BLaER1 treated with 17β-estradiol and CSF1 and Interleukin-3, amounts not matched to agents 10 nM and 100 nM (cell line): ENCODE data around the gene KLF7.

Experiments used
- H3K27ac ChIP-seq, 11 experiments: shearing (Covaris generic); formaldehyde crosslinking; 2 replicates each; pipeline ENCODE4 v1.8.1; 2022
- H3K27me3 ChIP-seq, 11 experiments: shearing (Covaris generic); formaldehyde crosslinking; 2 replicates each; pipeline ENCODE4 v1.8.1; 2022
- H3K36me3 ChIP-seq, 11 experiments: shearing (Covaris generic); formaldehyde crosslinking; 2 replicates each; pipeline ENCODE4 v1.8.1; 2022
- H3K4me1 ChIP-seq, 10 experiments: shearing (Covaris generic); formaldehyde crosslinking; 2 replicates each; pipeline ENCODE4 v1.8.1; 2022
- H3K4me2 ChIP-seq, 11 experiments: shearing (Covaris generic); formaldehyde crosslinking; 2 replicates each; pipeline ENCODE4 v1.8.1; 2022
- H3K4me3 ChIP-seq, 10 experiments: shearing (Covaris generic); formaldehyde crosslinking; 2 replicates each; pipeline ENCODE4 v1.8.1; 2022
- H3K9ac ChIP-seq, 11 experiments: shearing (Covaris generic); formaldehyde crosslinking; 2 replicates each; pipeline ENCODE4 v1.8.1; 2022
- H3K9me3 ChIP-seq, 11 experiments: shearing (Covaris generic); formaldehyde crosslinking; replicated peaks in 1 of 11; 2 replicates each; pipeline ENCODE4 v1.8.1; 2022
- H4K20me1 ChIP-seq, 11 experiments: shearing (Covaris generic); formaldehyde crosslinking; 2 replicates each; pipeline ENCODE4 v1.8.1; 2022
- Cebpa-rat ChIP-seq, 11 experiments: shearing (Covaris generic); IDR thresholded peaks; 2 replicates each; pipeline ENCODE4 v1.8.1; 2022

Gene KLF7

DNA sequence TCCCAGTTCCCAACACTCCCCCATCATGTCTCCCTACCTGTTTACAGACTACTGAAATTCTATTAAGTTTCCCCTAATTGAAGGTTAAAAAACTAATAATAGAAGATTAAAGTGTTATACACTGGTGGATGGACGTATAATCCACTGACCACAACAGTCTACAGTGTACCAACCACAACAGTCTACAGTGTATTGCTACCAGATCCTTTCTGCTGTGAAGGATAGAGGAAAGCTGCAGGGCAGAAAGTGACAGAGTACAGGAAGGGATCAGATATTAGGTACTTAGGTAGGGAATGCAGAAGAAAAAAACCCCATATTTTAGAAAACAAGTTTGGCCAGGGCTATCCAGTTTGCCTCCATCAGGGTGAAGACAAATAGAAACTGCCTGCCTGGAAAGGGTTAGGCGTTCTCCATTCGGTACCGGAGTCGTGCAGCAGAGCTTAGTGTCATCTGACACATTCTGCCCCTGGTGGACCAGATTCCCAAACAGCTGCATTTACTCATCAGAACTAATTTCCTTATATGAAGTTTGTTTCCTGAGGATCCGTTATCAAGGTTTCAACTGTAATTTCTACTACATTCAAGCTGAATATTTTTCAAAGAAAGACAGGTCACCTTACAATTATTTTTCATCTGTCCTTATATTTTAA, 49.9 kb downstream of the KLF7 start:
- Histone ChIP-seq H3K4me1 (peaks cover 0 to 18% (median 14%) of the 10 kb centered on the region in 10 experiments; a peak in 13 of 20 replicates), H3K4me3 (no peak overlapping the region), H3K27ac (no peak overlapping the region), H3K9ac (no peak overlapping the region), H3K9me3 (no peaks in the 10 kb centered on the region), H3K27me3 (no peaks in the 10 kb centered on the region), H3K4me2 (no peak overlapping the region), H4K20me1 (no peaks in the 10 kb centered on the region), H3K36me3 (no peaks in the 10 kb centered on the region)
- TF ChIP-seq Cebpa-rat (IDR thresholded peaks at IDR 0.05) = no peak

- Histone ChIP-seq H3K4me3 (no peak overlapping the region), H3K4me1 (peaks cover 0 to 18% (median 14%) of the 10 kb centered on the region in 10 experiments; a peak in 13 of 20 replicates), H3K4me2 (no peak overlapping the region), H3K9me3 (no peaks in the 10 kb centered on the region), H3K27ac (no peak overlapping the region), H3K36me3 (no peaks in the 10 kb centered on the region), H4K20me1 (no peaks in the 10 kb centered on the region), H3K27me3 (no peaks in the 10 kb centered on the region), H3K9ac (no peak overlapping the region)
- no peak for TF ChIP-seq Cebpa-rat (IDR thresholded peaks at IDR 0.05)
Observed at GRCh38 chr2:207113414-207113813, 52.3 kb downstream of the KLF7 start.

- no peaks in the 10 kb centered on the region for H3K9me3 ChIP-seq
Observed at GRCh38 chr2:207112785-207113184, 53.0 kb downstream of the KLF7 start.

DNA sequence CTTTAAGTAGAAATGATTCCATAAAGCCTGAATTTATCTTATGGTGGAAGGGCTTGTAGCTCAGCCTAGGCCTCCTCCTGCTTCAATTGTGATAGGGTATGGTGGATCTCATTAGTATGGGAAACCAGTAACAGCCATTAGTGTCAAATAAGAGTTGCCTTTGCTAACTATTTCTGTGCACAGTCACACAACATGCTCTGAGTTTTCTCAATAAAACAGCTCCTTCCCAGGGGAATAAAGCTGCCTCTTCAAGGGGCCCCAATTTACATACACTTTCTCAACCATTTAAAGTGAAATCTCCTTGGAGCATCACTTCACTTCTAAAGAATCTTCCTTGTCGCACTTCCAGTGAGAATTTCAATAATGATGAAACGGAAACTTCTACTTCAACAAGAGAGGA, 53.4 kb downstream of the KLF7 start:
- H3K27me3 ChIP-seq = no peaks in the 10 kb centered on the region
- no peak overlapping the region for H3K9ac ChIP-seq
- H4K20me1 ChIP-seq = no peaks in the 10 kb centered on the region
- H3K4me1 ChIP-seq = peaks cover 0 to 27% (median 21%) of the 10 kb centered on the region in 10 experiments; a peak in 16 of 20 replicates
- no peak overlapping the region for H3K27ac ChIP-seq
- no peaks in the 10 kb centered on the region for H3K36me3 ChIP-seq
- no peak overlapping the region for H3K4me3 ChIP-seq
- H3K9me3 ChIP-seq = no peaks in the 10 kb centered on the region
- H3K4me2 ChIP-seq = peak overlapping the region in 7 of 11 experiments; percentile 35 to 58 (median 47); a peak in 12 of 22 replicates
- no peak for TF ChIP-seq Cebpa-rat (IDR thresholded peaks at IDR 0.05)

More at GRCh38 chr2:207112785-207113184, 53.0 kb downstream of the KLF7 start:
- no peak overlapping the region for H3K4me3 ChIP-seq
- H3K4me1 ChIP-seq = peaks cover 0 to 23% (median 17%) of the 10 kb centered on the region in 10 experiments; a peak in 14 of 20 replicates
- H3K9ac ChIP-seq = no peak overlapping the region
- H3K4me2 ChIP-seq = peak overlapping the region in 4 of 11 experiments; percentile 46 to 58 (median 54); a peak in 6 of 22 replicates
- no peak for TF ChIP-seq Cebpa-rat (IDR thresholded peaks at IDR 0.05)
- H4K20me1 ChIP-seq = no peaks in the 10 kb centered on the region
- no peaks in the 10 kb centered on the region for H3K27me3 ChIP-seq
- H3K27ac ChIP-seq = no peak overlapping the region
- no peaks in the 10 kb centered on the region for H3K36me3 ChIP-seq

DNA sequence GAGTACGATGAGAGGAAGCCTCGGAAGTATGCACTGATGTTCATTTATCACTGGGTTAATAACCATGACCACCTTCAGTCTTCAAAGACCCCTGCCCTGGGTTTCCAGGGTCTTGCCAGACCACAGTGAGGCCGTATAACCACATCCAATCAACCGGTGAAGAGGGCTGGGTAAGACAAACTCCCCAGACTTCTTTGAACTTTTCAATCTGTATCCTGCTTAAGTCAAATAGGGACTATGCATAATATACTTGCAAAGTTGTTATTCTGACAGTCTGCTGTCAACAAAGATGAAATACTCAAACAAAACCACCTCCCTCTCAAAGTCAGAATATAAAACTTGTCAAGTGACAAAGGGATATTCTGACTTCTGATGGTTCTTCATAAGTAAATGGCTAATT, 54.0 kb downstream of the KLF7 start:
- Histone ChIP-seq H3K9me3 (no peaks in the 10 kb centered on the region), H3K4me1 (peaks cover 0 to 33% (median 25%) of the 10 kb centered on the region in 10 experiments; a peak in 16 of 20 replicates), H3K27ac (no peak overlapping the region), H3K9ac (no peak overlapping the region), H3K27me3 (no peaks in the 10 kb centered on the region), H3K36me3 (no peaks in the 10 kb centered on the region), H4K20me1 (no peaks in the 10 kb centered on the region), H3K4me2 (peak overlapping the region in 7 of 11 experiments; percentile 12 to 58 (median 47); a peak in 12 of 22 replicates), H3K4me3 (no peak overlapping the region)
- TF ChIP-seq Cebpa-rat (IDR thresholded peaks at IDR 0.05) = no peak

GRCh38 chr2:207110715-207111114, 55.0 kb downstream of the KLF7 start:
- no peaks in the 10 kb centered on the region for H3K27me3 ChIP-seq
- no peaks in the 10 kb centered on the region for H3K9me3 ChIP-seq
- no peak overlapping the region for H3K9ac ChIP-seq
- H3K4me3 ChIP-seq = no peak overlapping the region
- peak overlapping the region in 3 of 11 experiments; percentile 47 to 56 (median 52); a peak in 2 of 22 replicates for H3K4me2 ChIP-seq
- no peaks in the 10 kb centered on the region for H4K20me1 ChIP-seq
- H3K27ac ChIP-seq = no peak overlapping the region
- H3K4me1 ChIP-seq = peaks cover 0 to 35% (median 25%) of the 10 kb centered on the region in 10 experiments; a peak in 16 of 20 replicates
- H3K36me3 ChIP-seq = no peaks in the 10 kb centered on the region
- no peak for TF ChIP-seq Cebpa-rat (IDR thresholded peaks at IDR 0.05)

DNA sequence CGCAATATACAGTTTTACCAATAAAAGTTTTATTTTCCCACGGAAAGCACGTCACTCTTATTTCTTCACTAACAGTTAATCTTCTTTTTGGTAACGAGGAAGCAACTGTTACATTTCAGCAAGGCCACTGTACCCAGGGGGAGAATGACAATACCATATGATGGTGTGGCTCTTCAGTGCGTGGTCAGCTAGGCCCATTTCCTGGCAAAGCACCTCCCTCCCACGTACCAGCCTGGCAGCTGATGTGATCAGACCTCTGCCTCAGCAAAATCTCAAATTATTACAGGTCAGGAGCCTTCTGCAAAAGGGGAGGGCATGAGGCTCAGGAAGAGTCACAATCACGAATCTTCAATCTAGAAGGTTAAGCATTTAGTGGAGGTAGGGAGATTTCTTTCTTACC, 55.4 kb downstream of the KLF7 start:
- Histone ChIP-seq H3K36me3 (no peaks in the 10 kb centered on the region), H3K4me1 (peaks cover 0 to 35% (median 25%) of the 10 kb centered on the region in 10 experiments; a peak in 16 of 20 replicates)
- TF ChIP-seq Cebpa-rat (IDR thresholded peaks at IDR 0.05) = no peak

DNA sequence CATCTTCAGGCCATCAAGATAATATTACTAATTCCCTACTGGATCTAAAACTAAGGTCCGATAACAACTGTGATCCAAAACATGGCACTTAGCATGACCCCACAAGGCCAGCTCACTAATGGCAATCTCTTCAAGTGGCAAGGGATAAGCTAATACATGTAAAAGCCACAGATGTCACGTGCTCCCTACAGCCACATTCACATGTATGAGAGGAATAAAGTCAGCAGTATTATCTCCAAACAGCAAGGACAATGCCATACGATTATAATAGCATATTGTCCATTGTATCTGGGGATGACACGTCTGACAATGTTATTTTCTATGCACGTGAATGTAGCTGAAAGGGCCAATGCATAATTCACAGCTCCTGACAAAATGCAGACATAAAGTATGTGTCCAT, 56.0 kb downstream of the KLF7 start:
- Histone ChIP-seq H3K4me1 (peaks cover 0 to 35% (median 25%) of the 10 kb centered on the region in 10 experiments; a peak in 16 of 20 replicates), H3K4me3 (no peak overlapping the region), H4K20me1 (no peaks in the 10 kb centered on the region), H3K4me2 (no peak overlapping the region), H3K9ac (no peak overlapping the region), H3K27me3 (no peaks in the 10 kb centered on the region), H3K9me3 (no peaks in the 10 kb centered on the region), H3K27ac (no peak overlapping the region), H3K36me3 (no peaks in the 10 kb centered on the region)
- TF ChIP-seq Cebpa-rat (IDR thresholded peaks at IDR 0.05) = no peak

More for the DNA sequence above, 55.4 kb downstream of the KLF7 start:
- Histone ChIP-seq H3K27me3 (no peaks in the 10 kb centered on the region), H3K9ac (no peak overlapping the region), H4K20me1 (no peaks in the 10 kb centered on the region), H3K9me3 (no peaks in the 10 kb centered on the region), H3K4me2 (no peak overlapping the region), H3K27ac (no peak overlapping the region), H3K4me3 (no peak overlapping the region)

- Histone ChIP-seq H3K4me2 (peak overlapping the region in 1 of 11 experiments; percentile 59; a peak in 1 of 22 replicates), H3K4me1 (peaks cover 0 to 35% (median 25%) of the 10 kb centered on the region in 10 experiments; a peak in 16 of 20 replicates), H3K36me3 (no peaks in the 10 kb centered on the region), H3K4me3 (no peak overlapping the region), H4K20me1 (no peaks in the 10 kb centered on the region), H3K27ac (no peak overlapping the region), H3K27me3 (no peaks in the 10 kb centered on the region), H3K9ac (no peak overlapping the region), H3K9me3 (no peaks in the 10 kb centered on the region)
- TF ChIP-seq Cebpa-rat (IDR thresholded peaks at IDR 0.05) = no peak
Observed at GRCh38 chr2:207108440-207108839, 57.3 kb downstream of the KLF7 start.

GRCh38 chr2:207107551-207107950, 58.2 kb downstream of the KLF7 start:
- H4K20me1 ChIP-seq = no peaks in the 10 kb centered on the region

More at GRCh38 chr2:207107551-207107950, 58.2 kb downstream of the KLF7 start:
- Histone ChIP-seq H3K4me1 (peaks cover 0 to 35% (median 24%) of the 10 kb centered on the region in 10 experiments; a peak in 16 of 20 replicates), H3K9ac (no peak overlapping the region), H3K4me2 (peak overlapping the region; percentile 11 to 59 (median 39); a peak in 16 of 22 replicates), H3K36me3 (no peaks in the 10 kb centered on the region), H3K9me3 (no peaks in the 10 kb centered on the region), H3K4me3 (no peak overlapping the region), H3K27ac (no peak overlapping the region), H3K27me3 (no peaks in the 10 kb centered on the region)
- no peak for TF ChIP-seq Cebpa-rat (IDR thresholded peaks at IDR 0.05)
